Measurements from ENCODE around the gene EFHD1.
"Not testable (repeated sequence)": the region's sequence is repeated elsewhere in the genome, so short reads cannot be mapped to it uniquely, and the experiment has no call there.

Gene EFHD1

DNA sequence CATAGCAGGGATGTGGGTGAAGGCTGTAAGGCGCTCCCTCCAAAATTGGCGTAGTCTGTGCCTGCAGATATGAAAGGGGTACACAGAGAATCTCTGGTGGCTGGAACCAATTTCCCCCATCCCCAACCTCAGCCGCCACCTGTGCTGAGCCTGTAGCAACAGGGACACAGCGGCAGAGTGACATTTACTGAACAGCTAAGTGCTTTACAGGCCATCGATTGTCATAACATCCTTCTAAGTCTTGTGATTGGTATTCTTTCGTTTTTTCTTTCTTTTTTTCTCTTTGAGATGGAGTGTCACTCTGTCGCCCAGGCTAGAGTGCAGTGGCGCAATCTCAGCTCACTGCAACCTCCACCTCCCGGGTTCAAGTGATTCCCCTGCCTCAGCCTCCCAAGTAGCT lies 12.2 kb upstream of the EFHD1 start:
- no peak for DNase-seq

DNA sequence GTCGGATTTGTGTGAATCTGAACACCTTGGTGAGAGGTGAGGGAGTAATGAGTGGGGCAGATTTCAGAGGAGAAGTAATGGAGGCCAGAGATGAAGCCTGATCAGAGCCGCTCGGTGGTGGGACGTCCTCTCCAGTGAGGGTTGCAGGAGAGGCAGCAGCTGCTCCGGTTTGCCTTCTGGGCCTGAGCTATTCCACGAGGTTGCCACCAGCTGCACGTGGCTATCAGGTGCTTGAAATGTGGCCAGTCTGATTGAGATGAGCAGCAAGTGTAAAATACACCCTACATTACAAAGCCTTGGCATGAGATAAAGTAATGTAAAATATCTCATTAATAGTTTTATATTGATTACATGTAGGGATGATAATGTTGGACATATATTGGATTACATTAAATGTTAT lies 10.8 kb upstream of the EFHD1 start:
- DNase-seq: no peak

GRCh38 chr2:232623768-232624765 lies 9.3 kb upstream of the EFHD1 start:
- no peak for DNase-seq

GRCh38 chr2:232626584-232626983 lies 6.8 kb upstream of the EFHD1 start:
- no peak for DNase-seq

GRCh38 chr2:232628466-232629128 lies 4.8 kb upstream of the EFHD1 start:
- DNase-seq: peak; percentile 62

- no peak for DNase-seq
Measured at GRCh38 chr2:232629129-232629475, 4.3 kb upstream of the EFHD1 start.

DNA sequence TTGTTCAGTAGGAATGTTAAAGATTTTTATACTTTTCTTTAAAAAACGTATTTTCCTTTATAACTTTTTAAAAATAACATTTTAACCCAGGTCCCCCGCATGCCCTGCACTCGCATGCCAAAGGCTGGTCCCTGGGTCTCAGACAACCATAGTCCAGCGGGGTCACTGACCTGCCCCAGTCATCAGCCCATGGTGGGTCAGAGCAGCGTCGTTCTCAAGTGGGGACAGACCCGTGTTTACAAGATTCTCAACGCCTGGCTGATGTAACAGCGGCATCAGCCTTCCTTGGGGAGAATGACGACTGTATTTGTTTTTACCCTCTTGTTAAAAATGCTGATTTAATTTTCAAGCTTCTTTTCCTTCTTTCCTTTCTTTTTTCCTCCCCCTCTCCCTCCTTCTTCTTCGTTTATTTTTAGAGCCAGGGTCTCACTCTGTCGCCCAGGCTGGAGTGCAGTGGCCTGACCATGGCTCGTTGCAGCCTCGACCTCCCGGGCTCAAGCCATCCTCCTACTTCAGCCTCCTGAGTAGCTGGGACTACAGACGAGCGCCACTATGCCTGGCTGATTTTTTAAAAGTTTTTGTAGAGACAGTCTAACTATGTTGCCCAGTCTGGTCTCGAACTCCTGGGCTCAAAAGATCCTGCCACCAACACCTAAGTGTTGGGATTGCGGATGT lies 1.0 kb upstream of the EFHD1 start:
- DNase-seq: no peak

GRCh38 chr2:232632904-232633412 lies 446 bp upstream of the EFHD1 start:
- no peak for DNase-seq

- peak; percentile 39 for DNase-seq
Measured at GRCh38 chr2:232634206-232635150, 1.1 kb downstream of the EFHD1 start.

- DNase-seq: not testable (repeated sequence)
Measured at GRCh38 chr2:232635376-232635775, 2.0 kb downstream of the EFHD1 start.

DNA sequence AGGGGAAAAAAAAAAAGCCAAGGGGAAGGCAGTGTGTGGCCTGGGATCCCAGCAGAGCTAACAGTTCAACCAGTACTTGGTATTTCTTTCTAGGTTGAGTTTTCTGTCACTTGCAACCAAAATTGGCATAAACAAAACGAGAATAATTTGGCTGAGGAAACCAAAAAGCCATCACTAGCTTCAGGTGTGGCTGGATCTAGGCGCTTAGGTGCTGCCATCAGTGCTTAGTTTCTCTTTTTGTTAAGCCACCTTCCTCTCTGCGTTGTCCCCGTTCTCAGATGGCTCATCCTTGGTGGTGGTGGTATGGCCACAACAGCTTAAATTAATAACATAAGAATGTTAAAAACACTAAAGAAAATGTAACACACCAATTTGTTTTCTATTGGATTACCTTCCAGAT lies 2.4 kb downstream of the EFHD1 start:
- DNase-seq: no peak

- DNase-seq: no peak
Measured at GRCh38 chr2:232636788-232637420, 3.5 kb downstream of the EFHD1 start.

GRCh38 chr2:232637866-232638583 lies 4.6 kb downstream of the EFHD1 start:
- no peak for DNase-seq

DNA sequence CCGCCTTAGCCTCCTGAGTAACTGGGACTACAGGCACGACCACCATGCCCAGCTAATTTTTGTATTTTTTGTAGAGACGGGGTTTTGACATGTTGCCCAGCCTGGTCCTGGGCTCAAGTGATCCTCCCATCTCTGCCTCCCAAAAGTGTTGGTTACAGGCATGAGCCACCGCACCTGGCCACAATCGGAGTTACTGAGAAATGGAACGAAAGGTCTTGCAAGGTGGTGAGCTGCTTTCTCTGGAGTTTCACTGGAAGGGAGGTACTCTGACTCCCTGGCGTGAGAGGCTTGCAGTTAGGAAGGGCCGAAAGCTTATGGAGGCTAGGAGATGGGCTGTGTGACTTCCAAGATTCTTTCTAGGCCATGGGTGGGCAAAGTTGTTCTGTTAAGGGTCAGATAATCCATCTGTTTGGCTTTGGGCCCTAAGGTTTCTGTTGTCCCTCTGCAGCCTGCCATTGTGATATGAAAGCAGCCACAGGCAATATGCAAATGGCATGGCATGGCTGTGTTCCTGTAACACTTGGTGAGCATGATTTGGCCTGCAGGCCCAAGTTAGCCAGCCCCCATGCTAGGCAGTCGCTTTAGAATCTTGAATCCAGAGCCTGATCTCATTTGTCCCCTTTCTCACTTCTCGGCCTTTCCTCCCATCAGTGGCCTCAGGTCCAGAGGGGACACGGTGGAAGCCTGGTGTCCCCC lies 7.9 kb downstream of the EFHD1 start:
- no peak for DNase-seq

- no peak for DNase-seq
Measured at GRCh38 chr2:232643147-232643425, 9.7 kb downstream of the EFHD1 start.

- no peak for DNase-seq
Measured at GRCh38 chr2:232643813-232644347, 10.5 kb downstream of the EFHD1 start.

DNA sequence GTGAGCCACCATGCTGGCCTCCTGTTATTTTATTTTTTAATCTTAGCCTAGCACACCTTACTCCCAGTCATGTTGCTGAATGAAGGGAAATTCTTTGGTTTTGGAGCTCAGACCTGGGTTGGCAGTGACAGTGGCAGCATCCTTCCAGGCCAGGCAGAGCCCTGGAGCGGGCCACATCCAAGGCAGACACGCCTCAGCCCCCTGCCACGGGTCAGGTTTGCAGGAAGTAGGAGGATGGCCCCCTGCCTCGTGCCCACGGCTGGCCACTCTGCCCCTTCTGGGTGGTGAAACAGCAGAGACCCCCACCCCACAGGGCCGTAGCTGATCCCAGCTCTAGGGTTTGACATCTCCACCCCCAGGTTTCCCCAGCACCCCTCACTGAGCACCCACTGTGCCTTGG lies 11.7 kb downstream of the EFHD1 start:
- DNase-seq: no peak

DNA sequence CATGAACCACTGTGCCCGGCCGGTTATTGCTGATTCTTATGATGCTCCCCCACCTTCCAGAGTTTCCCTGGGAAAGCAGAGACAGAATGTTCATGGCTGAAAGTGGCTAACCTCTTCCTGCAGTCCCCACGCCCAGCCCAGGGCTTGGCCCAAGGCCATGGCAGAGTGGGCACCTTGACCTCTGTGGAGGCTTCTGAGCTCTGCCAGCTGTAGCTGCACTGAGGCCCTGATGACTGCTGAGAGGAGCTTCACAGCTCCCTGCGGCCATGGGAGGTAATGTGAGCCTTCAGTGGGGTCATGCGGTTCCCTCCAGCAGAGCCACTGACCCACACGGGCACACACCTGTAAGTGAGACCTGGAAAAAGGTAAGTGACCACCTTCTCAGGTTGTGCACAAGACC lies 13.3 kb downstream of the EFHD1 start:
- no peak for DNase-seq

- no peak for DNase-seq
Measured at GRCh38 chr2:232647261-232647660, 13.9 kb downstream of the EFHD1 start.

DNA sequence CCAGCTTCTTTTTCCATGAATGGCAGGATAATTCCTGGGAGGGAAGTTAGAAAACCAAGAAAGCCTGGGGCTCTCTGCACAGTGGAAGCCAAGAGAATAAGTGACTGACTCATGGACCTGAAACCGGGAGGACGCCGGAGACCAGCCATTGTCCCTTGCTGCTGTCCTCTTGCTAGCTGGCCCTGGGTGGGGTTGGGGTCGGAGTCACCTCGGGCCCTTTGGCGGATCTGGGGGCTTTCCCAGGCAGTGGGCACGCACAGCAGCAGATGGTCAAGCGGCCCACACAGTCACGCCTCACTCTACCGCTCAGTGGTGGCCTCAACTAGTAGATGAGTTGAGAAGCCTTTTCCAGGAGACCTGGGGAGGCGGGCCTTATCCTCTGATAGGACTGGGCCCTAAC lies 15.6 kb downstream of the EFHD1 start:
- no peak for DNase-seq

- DNase-seq: no peak
Measured at GRCh38 chr2:232652505-232652851, 19.1 kb downstream of the EFHD1 start.
